GM10266 (cell line): ENCODE results near the gene HNRNPAB.

Source experiments
- DNase-seq: peaks from one replicate; pipeline ENCODE4 v3.0.0; 2012; ENCODE audit errors: extremely low spot score
- TF ChIP-seq, protein P1 (sequence below): IDR thresholded peaks from 2 replicates; pipeline ENCODE4 v1.5.1; 2012; ENCODE audit warnings: mild to moderate bottlenecking, low read depth; ENCODE audit not compliant: control insufficient read depth, insufficient read depth; ENCODE audit errors: missing control alignments

HNRNPAB gene

DNA sequence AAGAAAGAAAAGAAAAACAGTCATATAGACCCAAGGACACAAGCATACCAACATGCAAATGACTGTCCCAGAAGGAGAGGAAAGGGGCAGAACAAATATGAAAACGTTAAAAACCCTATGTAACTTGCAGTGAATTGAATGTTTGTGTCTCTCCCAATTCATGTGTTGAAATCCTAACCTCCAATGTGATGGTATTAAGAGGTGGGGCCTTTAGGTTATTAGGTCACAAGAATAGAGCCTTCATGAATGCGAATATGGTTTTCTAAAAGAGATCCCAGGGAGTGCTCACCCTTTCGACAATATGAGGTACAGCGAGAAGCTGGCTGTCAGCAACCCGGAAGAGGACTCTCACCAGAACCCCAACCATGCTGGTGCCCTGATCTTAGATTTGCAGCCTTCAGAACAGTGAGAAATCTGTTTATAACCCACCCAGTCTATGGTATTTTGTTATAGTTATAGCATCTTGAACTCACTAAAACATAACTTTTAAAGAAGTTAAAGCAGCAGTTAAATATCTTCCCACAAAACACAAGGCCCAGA lies 14.0 kb downstream of the HNRNPAB start:
- no peak for DNase-seq
- TF ChIP-seq, protein P1, sequence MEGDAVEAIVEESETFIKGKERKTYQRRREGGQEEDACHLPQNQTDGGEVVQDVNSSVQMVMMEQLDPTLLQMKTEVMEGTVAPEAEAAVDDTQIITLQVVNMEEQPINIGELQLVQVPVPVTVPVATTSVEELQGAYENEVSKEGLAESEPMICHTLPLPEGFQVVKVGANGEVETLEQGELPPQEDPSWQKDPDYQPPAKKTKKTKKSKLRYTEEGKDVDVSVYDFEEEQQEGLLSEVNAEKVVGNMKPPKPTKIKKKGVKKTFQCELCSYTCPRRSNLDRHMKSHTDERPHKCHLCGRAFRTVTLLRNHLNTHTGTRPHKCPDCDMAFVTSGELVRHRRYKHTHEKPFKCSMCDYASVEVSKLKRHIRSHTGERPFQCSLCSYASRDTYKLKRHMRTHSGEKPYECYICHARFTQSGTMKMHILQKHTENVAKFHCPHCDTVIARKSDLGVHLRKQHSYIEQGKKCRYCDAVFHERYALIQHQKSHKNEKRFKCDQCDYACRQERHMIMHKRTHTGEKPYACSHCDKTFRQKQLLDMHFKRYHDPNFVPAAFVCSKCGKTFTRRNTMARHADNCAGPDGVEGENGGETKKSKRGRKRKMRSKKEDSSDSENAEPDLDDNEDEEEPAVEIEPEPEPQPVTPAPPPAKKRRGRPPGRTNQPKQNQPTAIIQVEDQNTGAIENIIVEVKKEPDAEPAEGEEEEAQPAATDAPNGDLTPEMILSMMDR: no peak

DNA sequence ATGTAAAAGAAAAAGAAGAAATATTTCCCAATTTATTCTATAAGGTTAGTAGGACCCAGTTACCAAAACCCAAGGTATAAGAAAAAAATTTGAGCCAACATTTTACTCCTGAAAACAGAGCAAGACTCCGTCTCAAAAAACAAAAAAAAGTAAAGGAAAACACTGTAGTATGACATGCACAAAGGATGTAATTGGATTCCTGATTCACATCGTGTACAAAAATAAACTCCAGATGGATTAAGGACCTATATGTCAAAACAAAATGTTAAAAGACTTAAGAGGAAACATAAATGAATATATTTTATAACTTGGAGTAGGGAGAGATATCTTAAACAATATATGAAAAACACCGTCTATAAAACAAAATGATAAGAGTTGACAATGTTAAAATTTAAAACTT lies 14.5 kb downstream of the HNRNPAB start:
- no peak for DNase-seq
- TF ChIP-seq, protein P1: no peak

DNA sequence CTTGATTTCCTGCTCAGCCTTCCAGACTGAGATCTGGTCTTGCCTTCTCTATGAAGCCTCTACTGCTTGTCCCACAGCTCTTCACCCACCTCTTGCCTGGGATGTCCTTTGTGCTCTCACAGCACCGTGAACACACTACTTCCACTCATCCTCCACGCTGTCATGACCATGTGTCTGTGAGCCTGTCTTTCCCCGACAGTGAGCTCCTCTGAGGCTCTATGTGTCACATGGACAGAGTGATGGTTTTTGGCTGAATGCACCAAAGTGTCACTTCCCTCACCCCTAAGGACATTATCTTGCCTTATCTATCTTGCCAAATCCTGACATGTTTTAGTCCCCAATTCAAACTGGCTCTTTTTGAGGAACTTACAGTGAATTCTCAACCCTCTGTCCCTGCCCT lies 16.9 kb downstream of the HNRNPAB start:
- no peak for DNase-seq

DNA sequence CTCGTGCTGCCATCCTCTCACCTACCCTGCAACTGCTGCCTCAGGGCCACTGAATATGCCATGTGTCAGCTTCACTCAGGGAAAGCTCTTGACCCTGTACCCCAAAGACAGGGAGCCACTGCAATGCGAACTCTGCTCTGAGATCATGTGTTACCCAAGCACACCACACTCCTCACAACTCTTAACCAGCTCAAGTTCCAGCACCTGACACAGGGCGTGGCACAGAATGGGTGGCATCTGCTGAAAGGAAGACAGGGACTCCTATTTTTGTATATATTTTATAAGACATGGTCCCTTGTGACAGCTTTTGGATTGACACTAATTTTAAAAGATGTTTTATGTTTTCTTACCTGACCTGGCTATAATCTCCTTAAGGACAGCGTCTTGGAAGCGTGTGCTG lies 17.5 kb downstream of the HNRNPAB start:
- no peak for DNase-seq
- TF ChIP-seq, protein P1: no peak

More for the DNA sequence above, 16.9 kb downstream of the HNRNPAB start:
- TF ChIP-seq, protein P1: no peak

DNA sequence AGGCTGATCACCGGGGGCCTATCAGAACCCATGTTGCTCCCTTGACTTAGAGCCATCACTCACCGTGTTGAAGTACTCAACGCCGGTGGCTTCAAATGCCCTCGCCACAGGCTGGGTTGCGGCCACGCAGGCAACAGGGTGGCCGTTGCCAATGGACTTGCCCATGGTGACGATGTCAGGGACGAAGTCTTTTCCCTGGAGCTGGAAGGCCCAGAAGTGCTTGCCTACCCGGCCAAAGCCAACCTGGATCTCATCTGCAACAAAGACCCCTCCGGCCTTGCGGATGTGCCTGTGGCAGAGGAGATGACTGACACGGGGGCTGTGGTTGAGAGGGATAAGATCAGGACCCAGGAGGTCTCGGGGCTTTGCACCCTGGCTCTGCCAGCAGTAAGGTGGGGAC lies 18.0 kb downstream of the HNRNPAB start:
- DNase-seq: no peak
- TF ChIP-seq, protein P1: no peak

DNA sequence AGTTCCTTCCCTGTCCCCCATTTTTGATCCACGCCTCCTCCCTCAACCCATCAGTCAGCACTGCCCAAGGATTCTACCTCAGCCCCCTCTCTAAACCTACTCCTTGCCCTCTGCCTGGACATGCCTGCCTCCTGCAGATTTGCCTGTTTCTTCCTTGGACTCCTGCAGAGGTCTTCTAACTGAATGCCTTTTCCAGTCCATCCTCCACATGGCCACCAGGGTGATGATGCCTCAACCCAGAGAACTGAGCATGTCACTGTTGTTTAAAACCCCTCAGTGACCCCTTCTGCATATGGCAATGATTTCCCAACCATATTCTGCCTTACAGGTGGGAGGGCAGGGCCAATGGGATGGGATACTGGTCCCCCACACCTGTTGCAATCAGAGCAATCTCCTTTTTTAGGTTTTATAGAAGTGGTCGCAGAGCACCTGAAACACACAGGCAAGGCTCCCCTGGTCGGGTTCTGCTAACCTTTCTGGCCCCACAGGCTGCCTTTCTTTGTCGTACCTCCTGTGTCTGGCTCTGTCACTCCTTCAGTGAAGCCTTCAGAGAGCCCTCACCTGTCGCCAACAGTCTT lies 19.0 kb downstream of the HNRNPAB start:
- DNase-seq: no peak

DNA sequence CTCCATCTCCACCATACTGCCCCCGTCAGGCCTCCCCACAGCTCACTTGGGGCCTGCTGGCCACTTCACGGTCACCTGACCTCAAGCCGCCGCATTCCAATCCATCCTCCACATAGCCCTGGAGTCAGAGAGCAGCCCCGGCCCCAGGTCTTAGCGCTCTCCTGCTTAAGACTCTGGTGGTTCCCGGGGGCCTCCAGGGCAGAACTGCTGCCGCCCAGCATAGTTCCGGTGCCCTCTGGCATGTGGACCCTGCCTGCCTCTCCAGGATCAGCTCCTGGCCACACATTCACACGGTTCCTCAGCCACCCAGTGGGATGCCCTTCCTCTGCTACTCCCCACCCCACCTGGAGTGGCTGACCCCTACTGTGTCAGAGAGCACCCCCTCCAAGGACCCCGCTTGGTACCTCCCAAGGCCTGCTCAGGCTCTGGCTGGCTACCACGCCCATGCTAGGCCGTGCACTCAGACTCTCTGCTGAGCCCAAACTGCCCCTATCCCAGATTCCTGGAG lies 19.5 kb downstream of the HNRNPAB start:
- TF ChIP-seq, protein P1: no peak
- DNase-seq: no peak

More for the DNA sequence above, 19.0 kb downstream of the HNRNPAB start:
- TF ChIP-seq, protein P1: no peak
